HepG2 (cell line): ENCODE results near the gene TMEM9B. TPM values are rescaled to one million over a fixed set of nuclear protein-coding genes. Genes with fewer than 3 reads are reported as not detected.

ENCODE experiments used
- ATAC-seq: fragments of 200-7000 bp; cut with Tn5 transposase; 3 replicates; pipeline ENCODE4 v1.9.1; 2020; ENCODE audit warnings: mild to moderate bottlenecking, moderate library complexity
- BruUV-seq: library from RNA; stranded (reverse); fragments of 400-500 nt; replicated peaks from 2 replicates; lab custom pipeline; 2021; lab: Mats Ljungman, UMichigan
- CTCF ChIA-PET: fragments of 300-600 bp; formaldehyde crosslinking; extraction: SDS; loops from one replicate; lab custom pipeline; 2021; ENCODE audit warnings: low total read pairs, inconsistent platforms, low intra/inter-chr PET ratio; lab: Yijun Ruan, JAX
- POLR2A ChIA-PET: fragments of 350-600 bp; sonication (Branson Sonifier 250); formaldehyde crosslinking; loops from one replicate; lab custom pipeline; 2020; ENCODE audit warnings: antibody characterized with exemption, inconsistent platforms; lab: Yijun Ruan, JAX
- DNase-seq: peaks from one replicate; pipeline ENCODE4 v3.0.0-alpha.2; 2015; ENCODE audit warnings: low spot score
- FAIRE-seq: peaks from 3 replicates; lab custom pipeline; 2011; peaks lifted over from hg19 to GRCh38; lab: Jason Lieb, UNC
- H2AFZ ChIP-seq: one replicate; pipeline ENCODE4 v1.6.1; 2011; ENCODE audit warnings: low read length, inconsistent platforms
- H3K27ac ChIP-seq: fragments of 300-600 bp; 3 replicates; pipeline ENCODE4 v1.8.0; 2011; ENCODE audit warnings: mixed run types, mild to moderate bottlenecking, mixed read lengths, low read length, inconsistent platforms; ENCODE audit not compliant: insufficient read depth; ENCODE audit errors: extremely low read length
- H3K27me3 ChIP-seq, 2 experiments: fragments of 200-600 bp in 1 of 2; 2 replicates in 1 of 2; 3 replicates in 1 of 2; pipeline versions ENCODE4 v1.6.0 to v1.8.0; 2011; ENCODE audit warnings: low read length in 2 of 2, mild to moderate bottlenecking in 2 of 2, moderate library complexity in 2 of 2, inconsistent platforms in 1 of 2; ENCODE audit not compliant: insufficient read depth in 2 of 2, control insufficient read depth in 1 of 2
- H3K36me3 ChIP-seq, 2 experiments: fragments of 200-600 bp in 1 of 2; replicated peaks in 1 of 2; 2 replicates in 1 of 2; 3 replicates in 1 of 2; pipeline versions ENCODE4 v1.5.1 to v1.8.0; 2011; ENCODE audit warnings: low read length in 2 of 2, inconsistent platforms in 1 of 2; ENCODE audit not compliant: insufficient read depth in 2 of 2, control insufficient read depth in 1 of 2
- H3K4me1 ChIP-seq: 2 replicates; pipeline ENCODE4 v1.5.1; 2012; ENCODE audit warnings: low read length, inconsistent platforms; ENCODE audit not compliant: insufficient read depth
- H3K4me2 ChIP-seq: 2 replicates; pipeline ENCODE4 v1.6.0; 2011; ENCODE audit warnings: low read depth, low read length, inconsistent platforms
- H3K4me3 ChIP-seq, 3 experiments: fragments of 200-600 bp in 1 of 3; sonication (generic), shearing (Covaris generic) in 1 of 3; replicated peaks in 1 of 3; 2 replicates each; pipeline ENCODE4 v1.5.1; 2011 to 2016; ENCODE audit warnings: low read length in 3 of 3, inconsistent platforms in 2 of 3, low read depth in 2 of 3, mild to moderate bottlenecking in 2 of 3, control low read depth in 1 of 3, mixed read lengths in 1 of 3; ENCODE audit not compliant: insufficient read depth in 1 of 3
- H3K79me2 ChIP-seq: one replicate; pipeline ENCODE4 v1.6.1; 2011; ENCODE audit warnings: low read length, inconsistent platforms; ENCODE audit not compliant: insufficient read depth
- H3K9ac ChIP-seq: 2 replicates; pipeline ENCODE4 v1.6.0; 2011; ENCODE audit warnings: mild to moderate bottlenecking, low read depth, low read length, inconsistent platforms; ENCODE audit not compliant: insufficient read depth
- H3K9me3 ChIP-seq: 2 replicates; pipeline ENCODE4 v1.5.1; 2012; ENCODE audit warnings: mild to moderate bottlenecking, low read length
- H4K20me1 ChIP-seq: 2 replicates; pipeline ENCODE4 v1.6.0; 2011; ENCODE audit warnings: inconsistent platforms, mild to moderate bottlenecking, low read length, moderate library complexity; ENCODE audit not compliant: insufficient read depth
- ZNF326 ChIP-seq: sonication (generic); formaldehyde crosslinking; IDR thresholded peaks from 2 replicates; pipeline ENCODE4 v1.4.0; 2020; ENCODE audit warnings: missing genetic modification reagents, borderline replicate concordance
- WGBS: methylation state at CpG from one replicate; pipeline ENCODE4 v1.1.6; 2017; ENCODE audit warnings: low lambda C conversion rate; 5-methylcytosine and 5-hydroxymethylcytosine counted together
- in situ Hi-C: cut with HindIII; loops from 2 replicates; pipeline ENCODE4 v1.10.0; 2017; ENCODE audit warnings: low pct_unique_long_range_greater_than_20kb; ENCODE audit not compliant: extremely low pct_ligation_motif_present
- intact Hi-C: fragments of 100-400 bp; cut with micrococcal nuclease; formaldehyde crosslinking; loops from one replicate; pipeline ENCODE4 v1.10.0; 2022; ENCODE audit not compliant: unreplicated experiment
- polyA plus RNA-seq, 8 experiments: library from polyadenylated mRNA; depleted of rRNA in 3 of 8; stranded (reverse) in 7 of 8; unstranded in 1 of 8; fragments of >200 nt; fragmentation: Illumina TruSeq in 4 of 8; extraction: Trizol in 4 of 8; gene quantifications; 2 replicates each; pipeline versions ENCODE4 v1.2.1 to v1.2.3, GENCODE V29; 2011 to 2016; ENCODE audit warnings: low read depth in 4 of 8, missing spikeins in 1 of 8, mixed read lengths in 1 of 8; ENCODE audit not compliant: insufficient read depth in 1 of 8
- total RNA-seq, 5 experiments: library from RNA; depleted of rRNA; stranded (reverse); fragments of >200 nt; fragmentation: Illumina TruSeq; extraction: Trizol; gene quantifications; 2 replicates each; pipeline ENCODE4 v1.2.3, GENCODE V29; 2016; ENCODE audit warnings: low read depth in 1 of 5
- TF ChIP-seq, protein P1 (sequence below): sonication (generic); formaldehyde crosslinking; IDR thresholded peaks from 2 replicates; pipeline ENCODE4 v1.5.1; 2020; ENCODE audit warnings: mild to moderate bottlenecking, moderate library complexity, missing genetic modification reagents
- TF ChIP-seq, protein P2 (sequence below): IDR thresholded peaks from 2 replicates; pipeline ENCODE4 v1.4.0; 2020; ENCODE audit warnings: mild to moderate bottlenecking, missing genetic modification reagents

TMEM9B gene
- total and polyA plus RNA-seq, 2 of the 13 experiments (the other 11 are each of a cell fraction or from before 2014, with no cell fraction given) = 12.4 to 20.8 TPM

GRCh38 chr11:8905528-8906165 lies 58.6 kb downstream of the TMEM9B start:
- 53% methylated on average over 5 of the region's 5 CpGs for WGBS
- Histone ChIP-seq H3K9me3 (no peaks in the 10 kb centered on the region), H3K9ac (no peak overlapping the region), H3K4me1 (peaks cover 14% of the 10 kb centered on the region; the same call in 1 of the 2 replicates), H3K36me3 (no peaks in the 10 kb centered on the region), H4K20me1 (no peaks in the 10 kb centered on the region), H3K27ac (no peak overlapping the region), H3K4me2 (no peak overlapping the region), H3K79me2 (no peaks in the 10 kb centered on the region), H2AFZ (no peak overlapping the region), H3K27me3 (no peaks in the 10 kb centered on the region; a peak in 2 of 5 replicates), H3K4me3 (no peak overlapping the region)
- no peak for FAIRE-seq
- CTCF ChIA-PET = no interaction called here
- no TSS peak for BruUV-seq
- DNase-seq = no peak
- POLR2A ChIA-PET = no interaction called here
- in situ Hi-C loops = no loop called here
- TF ChIP-seq ZNF326 (CRISPR knock-in tag) = no peak
- TF ChIP-seq, protein P1, sequence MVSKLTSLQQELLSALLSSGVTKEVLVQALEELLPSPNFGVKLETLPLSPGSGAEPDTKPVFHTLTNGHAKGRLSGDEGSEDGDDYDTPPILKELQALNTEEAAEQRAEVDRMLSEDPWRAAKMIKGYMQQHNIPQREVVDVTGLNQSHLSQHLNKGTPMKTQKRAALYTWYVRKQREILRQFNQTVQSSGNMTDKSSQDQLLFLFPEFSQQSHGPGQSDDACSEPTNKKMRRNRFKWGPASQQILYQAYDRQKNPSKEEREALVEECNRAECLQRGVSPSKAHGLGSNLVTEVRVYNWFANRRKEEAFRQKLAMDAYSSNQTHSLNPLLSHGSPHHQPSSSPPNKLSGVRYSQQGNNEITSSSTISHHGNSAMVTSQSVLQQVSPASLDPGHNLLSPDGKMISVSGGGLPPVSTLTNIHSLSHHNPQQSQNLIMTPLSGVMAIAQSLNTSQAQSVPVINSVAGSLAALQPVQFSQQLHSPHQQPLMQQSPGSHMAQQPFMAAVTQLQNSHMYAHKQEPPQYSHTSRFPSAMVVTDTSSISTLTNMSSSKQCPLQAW (CRISPR knock-in tag) = no peak
- TF ChIP-seq, protein P2, sequence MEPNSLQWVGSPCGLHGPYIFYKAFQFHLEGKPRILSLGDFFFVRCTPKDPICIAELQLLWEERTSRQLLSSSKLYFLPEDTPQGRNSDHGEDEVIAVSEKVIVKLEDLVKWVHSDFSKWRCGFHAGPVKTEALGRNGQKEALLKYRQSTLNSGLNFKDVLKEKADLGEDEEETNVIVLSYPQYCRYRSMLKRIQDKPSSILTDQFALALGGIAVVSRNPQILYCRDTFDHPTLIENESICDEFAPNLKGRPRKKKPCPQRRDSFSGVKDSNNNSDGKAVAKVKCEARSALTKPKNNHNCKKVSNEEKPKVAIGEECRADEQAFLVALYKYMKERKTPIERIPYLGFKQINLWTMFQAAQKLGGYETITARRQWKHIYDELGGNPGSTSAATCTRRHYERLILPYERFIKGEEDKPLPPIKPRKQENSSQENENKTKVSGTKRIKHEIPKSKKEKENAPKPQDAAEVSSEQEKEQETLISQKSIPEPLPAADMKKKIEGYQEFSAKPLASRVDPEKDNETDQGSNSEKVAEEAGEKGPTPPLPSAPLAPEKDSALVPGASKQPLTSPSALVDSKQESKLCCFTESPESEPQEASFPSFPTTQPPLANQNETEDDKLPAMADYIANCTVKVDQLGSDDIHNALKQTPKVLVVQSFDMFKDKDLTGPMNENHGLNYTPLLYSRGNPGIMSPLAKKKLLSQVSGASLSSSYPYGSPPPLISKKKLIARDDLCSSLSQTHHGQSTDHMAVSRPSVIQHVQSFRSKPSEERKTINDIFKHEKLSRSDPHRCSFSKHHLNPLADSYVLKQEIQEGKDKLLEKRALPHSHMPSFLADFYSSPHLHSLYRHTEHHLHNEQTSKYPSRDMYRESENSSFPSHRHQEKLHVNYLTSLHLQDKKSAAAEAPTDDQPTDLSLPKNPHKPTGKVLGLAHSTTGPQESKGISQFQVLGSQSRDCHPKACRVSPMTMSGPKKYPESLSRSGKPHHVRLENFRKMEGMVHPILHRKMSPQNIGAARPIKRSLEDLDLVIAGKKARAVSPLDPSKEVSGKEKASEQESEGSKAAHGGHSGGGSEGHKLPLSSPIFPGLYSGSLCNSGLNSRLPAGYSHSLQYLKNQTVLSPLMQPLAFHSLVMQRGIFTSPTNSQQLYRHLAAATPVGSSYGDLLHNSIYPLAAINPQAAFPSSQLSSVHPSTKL (CRISPR knock-in tag) = no peak
- intact Hi-C loops = no loop called here
- ATAC-seq = no peak
